ENCODE measurements around the gene PLEK. TPM values are rescaled to one million over a fixed set of nuclear protein-coding genes. Genes with fewer than 3 reads are reported as not detected.
"Not testable (repeated sequence)": the region's sequence is repeated elsewhere in the genome, so short reads cannot be mapped to it uniquely, and the experiment has no call there.

Gene PLEK, protein sequence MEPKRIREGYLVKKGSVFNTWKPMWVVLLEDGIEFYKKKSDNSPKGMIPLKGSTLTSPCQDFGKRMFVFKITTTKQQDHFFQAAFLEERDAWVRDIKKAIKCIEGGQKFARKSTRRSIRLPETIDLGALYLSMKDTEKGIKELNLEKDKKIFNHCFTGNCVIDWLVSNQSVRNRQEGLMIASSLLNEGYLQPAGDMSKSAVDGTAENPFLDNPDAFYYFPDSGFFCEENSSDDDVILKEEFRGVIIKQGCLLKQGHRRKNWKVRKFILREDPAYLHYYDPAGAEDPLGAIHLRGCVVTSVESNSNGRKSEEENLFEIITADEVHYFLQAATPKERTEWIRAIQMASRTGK
- total RNA-seq, result 0.07 and 0.11 TPM in 2 replicates

DNA sequence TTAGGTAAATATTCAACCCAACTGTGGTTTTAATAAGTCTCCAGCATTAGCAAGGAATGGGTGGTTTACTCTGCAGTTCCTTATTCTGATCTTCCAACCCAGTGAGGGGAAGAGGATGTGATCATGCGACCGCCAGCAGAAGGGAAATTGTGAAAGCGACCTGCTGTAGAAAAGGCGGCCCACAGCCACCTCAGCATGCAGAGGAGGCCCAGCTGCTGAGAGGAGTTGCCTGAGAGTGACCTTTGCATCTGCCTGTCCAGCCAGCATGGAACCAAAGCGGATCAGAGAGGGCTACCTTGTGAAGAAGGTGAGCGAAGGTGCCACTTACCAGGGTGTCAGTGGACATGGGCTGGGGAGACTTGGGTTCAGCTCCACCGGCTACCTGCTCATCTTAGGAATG, at the start of gene PLEK:
Gene PLEK, plus strand, starts transcription at position 196 of the 400 bp plus-strand sequence. Its CDS starts 70 bp downstream, at position 266.
- DNase-seq (ENCODE audit: low read depth, low spot score), result no peak

DNA sequence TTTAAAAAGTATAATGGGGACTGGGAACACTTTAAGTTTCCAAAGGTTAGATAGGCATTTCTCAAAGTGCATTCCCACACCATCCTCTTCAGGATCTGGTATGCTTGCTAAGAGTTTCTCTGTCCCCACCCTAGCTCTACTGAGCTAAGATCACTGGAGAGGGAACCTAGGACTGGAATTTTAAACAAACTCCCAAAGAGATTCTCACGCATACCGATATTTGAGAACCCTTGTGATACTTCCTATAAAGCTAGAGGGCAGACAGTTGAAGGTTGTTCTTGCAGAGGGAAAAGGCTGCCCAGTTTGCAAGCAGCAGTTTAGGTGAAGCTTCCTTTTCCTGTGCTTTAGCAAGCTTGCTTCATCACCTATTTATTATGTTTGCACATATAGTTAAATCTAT, 49.0 kb upstream of the PLEK start:
- no peak for DNase-seq (ENCODE audit: low read depth, low spot score)

DNA sequence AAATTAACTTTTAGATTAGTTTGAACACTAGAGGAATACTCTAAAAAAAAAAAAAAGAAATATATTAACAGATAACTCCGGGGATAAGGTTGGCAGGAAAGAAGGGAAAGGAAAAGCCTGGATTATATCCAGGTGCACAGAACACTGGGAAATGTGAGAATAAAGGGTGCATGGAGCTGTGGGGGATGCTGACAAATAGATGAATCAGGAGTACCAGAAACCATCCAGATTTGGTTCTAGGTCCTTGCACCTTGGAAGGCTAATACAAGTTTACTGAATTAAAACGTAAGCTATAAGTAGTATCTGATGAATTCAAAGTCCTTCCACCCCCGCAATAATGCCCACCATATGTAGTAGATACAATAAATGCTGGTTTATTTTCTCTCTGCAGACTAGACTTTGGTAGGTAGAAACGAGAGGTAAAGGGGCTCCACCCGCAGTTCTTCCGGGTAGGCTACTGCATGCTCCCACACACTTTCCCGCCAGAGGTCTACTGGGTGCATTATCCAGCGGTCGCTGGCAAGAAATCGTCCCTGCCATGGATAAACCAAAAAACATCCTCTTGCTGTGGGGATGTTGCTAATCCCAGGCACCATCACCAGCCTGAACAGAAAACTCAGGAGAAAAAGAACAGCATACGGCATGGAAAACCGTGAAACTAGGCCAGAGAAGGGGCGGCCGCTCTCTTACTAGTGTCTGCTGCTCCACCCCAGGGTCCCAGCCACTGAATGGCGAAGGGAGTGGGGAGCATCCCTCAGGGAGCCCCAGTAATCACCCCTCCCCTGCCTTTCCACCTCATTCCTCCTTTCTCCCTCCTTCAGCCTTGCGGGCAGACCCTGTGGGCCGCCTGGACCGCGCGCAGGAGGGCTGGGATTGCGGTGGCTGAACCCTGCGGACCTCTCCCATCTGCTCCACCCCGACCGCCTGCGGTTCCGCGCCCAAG, 46.8 kb upstream of the PLEK start:
- no peak for DNase-seq (ENCODE audit: low read depth, low spot score)

DNA sequence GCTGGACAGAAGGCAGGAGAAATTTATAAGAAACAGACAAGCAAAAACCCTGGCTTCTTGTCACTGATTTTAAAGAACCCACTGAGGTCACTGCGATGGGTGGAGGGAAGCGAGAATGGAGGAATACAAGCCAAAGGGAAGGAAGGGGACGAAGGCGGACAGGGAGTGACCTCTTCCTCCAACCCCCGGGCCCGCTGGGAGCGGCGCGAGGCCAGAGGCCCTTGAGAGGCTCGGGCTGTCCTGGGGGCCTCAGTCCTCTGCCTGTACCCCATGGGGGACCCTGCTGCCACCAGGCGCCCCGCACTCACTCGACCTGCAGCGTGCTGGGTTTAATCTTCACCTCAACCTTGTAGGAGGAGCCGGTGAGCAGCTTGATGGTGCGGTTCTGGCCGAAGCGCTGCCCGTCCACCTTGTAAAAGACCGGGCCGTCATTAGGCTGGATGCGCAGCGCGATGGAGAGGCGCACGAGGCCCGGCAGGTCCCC, 46.1 kb upstream of the PLEK start:
- no peak for DNase-seq (ENCODE audit: low read depth, low spot score)

DNA sequence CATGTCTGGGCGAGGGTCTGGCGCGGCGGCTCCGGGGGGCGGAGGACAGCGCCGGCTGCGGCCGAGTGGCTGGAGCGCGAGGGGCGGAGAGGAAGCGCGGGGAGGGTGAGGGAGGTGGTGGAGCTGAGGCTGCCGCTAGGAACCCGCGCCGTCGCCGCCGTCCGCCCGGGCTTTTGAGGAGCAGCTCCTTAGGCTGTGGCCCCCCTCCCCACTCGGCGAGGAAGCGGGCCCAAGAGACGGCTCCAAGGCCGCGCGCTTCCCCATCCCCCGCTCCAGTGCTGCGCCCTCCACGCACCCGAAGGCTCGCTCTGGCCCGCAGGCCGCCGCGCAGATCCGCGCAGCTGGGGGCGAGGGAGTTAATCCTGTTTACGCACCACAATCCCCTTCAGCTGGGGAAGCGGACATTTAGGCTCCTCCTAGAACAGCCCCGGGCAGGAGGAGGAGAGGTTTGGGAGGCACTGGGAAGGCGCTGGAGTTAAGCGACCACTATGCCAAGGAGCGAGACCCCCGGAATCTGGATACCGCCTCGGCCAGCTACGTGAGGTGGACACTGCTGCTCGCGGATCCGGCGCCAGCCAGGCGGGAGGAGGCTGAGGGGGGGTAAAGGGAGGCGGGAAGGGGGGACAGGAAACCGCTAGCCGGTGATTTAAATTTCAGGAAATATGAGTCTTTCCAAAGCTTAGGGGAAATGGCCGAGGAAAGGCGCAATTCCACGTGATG, 45.5 kb upstream of the PLEK start, which contains the start of gene CNRIP1:
Gene CNRIP1, minus strand, starts transcription at position 552 of the 720 bp plus-strand sequence. Its CDS starts 549 bp downstream, at position 3.
- peak; percentile 78 for DNase-seq (ENCODE audit: low read depth, low spot score)

DNA sequence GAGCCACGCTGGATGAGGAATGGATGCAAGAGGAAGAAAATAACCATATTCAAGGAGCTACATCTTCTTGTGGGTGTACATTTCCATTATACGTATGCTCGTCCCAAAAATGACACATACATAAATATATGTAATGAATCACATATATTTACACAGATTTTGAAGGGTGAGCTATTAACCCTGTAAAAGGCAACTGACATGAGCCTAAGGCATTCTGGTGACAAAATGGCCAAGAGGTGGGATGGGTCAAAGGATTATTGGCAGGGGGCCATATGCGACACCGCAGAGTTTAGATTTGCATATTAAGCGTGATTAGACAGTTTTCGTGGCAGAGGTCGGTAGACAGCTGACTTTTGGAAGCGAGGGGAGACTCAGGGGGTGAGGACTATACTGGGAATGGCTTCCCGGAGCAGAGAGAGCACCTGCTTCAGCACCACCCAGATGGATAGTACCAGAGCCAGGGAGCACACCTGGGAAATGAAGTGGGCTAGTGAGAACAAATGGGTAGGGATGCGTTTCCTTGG, 44.9 kb upstream of the PLEK start:
- DNase-seq (ENCODE audit: low read depth, low spot score), result no peak

DNA sequence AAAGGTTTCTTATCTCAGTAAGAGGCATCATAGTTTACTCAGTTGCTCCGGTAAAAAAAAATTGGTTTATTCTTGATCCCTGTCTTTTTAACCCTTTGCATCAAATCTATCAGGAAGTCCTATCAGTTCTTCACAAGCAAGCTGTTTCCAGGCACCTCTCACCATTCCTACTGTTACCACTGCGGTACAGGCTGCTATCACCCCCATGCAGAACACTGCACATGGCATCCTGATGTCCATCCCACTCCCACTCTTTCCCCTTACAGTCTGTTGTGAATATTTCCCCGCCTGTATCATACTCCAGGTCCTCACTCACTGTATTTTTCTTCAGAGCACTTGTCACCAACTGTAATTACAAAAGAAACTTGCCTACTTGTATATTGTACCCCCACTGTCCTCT, 40.0 kb upstream of the PLEK start:
- no peak for DNase-seq (ENCODE audit: low read depth, low spot score)

DNA sequence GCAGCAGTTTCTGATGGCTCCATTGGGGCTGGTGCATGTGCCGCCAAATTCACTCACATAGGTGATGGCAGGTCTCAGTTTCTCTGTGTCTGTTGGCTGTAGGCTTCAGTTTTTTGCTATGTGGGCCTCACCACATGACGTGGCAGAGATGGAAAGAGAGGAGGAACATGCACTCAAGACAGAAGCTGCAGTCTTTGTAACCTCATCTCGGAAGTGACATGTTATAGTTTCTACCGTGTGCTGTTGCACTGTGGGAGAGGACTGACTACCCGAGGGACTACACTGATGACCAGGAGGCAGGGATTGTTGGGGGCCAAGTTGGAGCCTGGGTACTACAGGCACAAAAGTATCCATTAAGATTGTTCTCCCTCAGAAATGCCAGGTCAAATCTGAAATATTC, 36.2 kb upstream of the PLEK start:
- DNase-seq (ENCODE audit: low read depth, low spot score), result no peak

DNA sequence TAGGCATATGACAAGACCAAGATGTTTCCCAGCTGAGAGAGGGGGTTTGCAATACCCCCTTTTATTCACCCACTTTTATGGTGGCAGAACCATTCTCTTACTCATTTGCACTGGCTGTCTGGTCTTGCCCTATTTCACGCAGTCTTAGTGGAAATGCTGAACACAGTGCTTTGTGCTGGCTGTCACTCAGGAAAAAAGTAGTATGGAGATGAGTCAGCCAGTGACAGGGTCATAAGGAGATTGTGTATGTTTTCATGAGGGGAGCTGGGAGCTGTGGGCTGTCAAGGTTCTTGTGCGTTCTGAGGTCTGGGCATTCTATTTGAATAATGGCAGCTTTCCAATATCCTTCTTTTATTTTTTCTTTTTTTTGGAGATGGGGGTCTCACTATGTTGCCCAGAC, 34.4 kb upstream of the PLEK start:
- DNase-seq (ENCODE audit: low read depth, low spot score), result no peak

DNA sequence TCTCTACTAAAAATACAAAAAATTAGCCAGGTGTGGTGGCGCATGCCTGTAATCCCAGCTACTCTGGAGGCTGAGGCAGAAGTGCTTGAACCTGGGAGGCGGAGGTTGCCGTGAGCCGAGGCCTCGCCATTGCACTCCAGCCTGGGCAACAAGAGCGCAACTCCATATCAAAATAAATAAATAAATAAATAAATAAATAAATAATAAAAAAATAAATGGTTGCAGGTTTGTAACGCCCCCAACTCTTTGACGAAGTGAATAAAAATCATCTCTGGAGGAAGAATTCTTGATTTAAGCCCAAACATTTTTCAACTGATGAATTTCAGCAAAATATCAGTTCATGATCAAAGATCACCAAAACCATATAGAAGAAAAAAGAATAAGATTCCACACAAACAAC, 32.1 kb upstream of the PLEK start:
- DNase-seq (ENCODE audit: low read depth, low spot score), result no peak

DNA sequence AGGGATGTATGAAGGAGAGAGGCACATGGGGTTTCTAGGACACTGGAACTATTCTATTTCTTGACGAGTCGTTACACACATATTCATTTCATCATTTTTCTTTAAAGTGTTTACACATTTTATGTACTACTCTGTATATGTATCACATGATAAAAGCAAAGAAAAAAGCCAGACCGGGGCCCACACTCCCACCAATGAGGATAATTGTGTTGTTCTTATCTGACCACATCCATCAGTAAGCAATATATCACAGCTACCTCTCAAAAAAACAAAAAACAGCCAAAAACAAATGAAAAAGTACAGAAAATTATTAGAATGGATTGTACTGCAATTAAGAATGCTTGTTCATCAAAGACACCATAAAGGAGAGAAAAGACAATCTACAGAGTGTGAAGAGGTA, 31.2 kb upstream of the PLEK start:
- no peak for DNase-seq (ENCODE audit: low read depth, low spot score)

DNA sequence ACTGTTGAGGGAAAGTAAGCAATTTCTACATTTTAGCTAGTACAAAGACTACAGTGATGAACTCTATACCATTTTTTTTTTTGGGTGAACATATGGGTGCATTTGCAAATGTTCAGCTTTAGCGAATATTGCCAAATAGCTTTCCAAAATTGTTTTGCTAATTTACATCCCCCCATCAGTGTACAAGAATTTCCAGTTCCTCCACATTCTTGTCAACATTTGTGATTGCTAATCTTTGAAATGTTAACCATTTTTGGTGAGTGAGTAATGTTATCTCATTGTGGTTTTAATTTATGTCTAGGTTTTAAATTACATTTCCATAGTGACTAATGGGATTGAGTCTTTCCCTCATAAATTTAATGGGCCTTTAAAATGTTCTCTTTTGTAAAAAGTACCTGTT, 28.9 kb upstream of the PLEK start:
- no peak for DNase-seq (ENCODE audit: low read depth, low spot score)

DNA sequence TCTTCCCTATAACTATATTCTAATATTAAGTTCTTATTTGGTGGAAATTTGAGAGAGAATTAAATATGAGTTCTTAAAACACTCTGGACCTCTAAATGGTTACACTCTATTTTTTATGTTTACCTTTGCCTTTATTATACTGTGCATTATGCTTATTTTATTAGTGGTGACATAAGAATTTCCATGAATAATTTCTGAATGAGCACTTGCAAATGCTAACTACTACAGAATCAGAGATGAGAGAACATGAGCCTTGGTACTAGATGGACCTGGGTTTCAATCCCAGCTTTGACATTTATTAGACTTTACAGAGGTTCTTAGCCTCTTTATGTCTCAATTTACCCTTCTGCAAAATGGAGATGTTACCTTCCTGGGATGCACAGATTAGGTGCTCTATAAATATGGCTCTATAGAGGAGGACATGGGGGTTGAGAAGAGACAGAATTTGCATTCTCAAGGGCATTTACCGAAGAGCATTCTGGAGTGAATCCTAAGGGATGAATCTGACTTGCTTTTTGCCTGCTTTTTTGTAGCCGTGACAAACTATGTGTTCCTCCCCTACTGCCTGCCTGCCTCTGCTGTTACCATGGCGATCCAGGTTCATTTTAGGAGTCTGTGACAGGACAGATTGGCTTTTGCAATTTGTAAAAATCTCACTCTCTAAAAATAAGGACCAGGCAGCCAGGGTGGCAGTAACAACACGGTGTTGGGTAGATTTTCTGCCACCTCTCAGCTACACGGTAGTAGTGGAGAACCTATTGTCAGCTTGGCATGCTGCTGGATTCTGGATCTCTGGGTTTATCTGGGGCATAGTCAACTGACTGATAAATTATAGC, 24.6 kb upstream of the PLEK start:
- no peak for DNase-seq (ENCODE audit: low read depth, low spot score)

DNA sequence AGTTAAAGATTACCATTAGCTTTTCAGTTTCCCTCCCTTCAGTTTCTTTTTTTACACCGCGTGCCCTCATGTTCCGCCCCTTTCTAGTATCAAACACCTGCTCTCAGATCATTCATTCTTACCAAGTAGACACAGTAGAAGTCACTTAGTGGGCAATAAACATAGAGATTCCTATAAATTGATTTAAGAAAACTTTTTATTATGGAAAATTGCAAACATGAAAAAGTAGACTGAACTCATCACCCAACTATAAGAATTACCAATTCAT, 24.1 kb upstream of the PLEK start:
- no peak for DNase-seq (ENCODE audit: low read depth, low spot score)

DNA sequence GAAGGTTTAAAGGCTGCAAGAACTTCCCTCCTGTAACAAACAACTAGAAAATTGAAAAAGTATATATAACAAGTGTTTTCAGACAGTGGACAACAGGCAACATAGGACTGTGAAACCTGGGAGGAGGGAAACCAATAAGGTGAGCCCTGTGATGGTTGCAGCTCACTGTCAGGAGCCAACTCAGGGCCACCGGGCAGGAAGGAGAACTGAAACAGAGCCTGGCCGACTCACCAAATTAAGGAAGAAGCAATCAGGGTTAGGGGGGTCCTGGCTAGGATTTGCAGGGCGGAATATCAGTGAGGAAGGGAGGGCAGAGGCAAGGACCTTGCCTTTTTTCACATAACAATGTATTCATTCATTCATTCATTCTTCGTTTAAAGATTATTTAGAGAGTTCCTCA, 23.5 kb upstream of the PLEK start:
- DNase-seq (ENCODE audit: low read depth, low spot score), result no peak

DNA sequence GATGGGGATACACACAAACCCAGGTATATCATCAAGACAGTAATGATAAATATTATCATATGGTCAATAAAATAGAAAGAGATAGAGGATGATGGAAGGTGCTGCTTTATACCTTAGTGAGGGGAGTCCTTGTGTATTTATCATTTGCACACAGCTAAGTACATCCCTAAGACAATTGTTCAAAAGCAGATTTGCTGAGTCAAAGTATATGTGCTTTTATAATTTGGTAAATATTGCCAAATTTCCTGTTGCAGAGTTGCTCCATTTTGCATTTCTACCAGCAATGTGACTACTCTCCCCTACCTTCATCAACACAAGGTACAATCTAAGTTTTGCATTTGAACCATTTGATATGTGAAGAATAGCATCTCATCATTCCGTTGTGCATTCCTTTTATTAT, 22.6 kb upstream of the PLEK start:
- DNase-seq (ENCODE audit: low read depth, low spot score), result no peak

DNA sequence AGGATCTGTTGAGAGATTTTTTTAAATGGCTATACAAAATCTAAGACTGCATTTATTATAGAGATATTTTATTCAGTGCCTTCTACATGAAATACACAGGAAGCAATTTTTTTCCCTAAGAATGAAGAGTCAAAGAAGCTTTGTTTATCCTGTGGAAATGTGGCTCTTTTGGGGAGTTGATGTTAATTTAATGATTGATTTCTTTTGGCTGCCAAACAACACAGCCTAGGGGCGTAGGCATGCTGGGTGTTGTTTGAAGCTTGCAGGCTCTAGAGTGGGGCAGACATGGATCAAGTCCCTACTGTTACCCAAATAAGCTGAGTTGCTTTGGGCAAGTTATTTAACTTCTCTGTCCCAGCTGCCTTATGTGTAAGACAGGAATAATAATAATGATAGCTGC, 21.1 kb upstream of the PLEK start:
- DNase-seq (ENCODE audit: low read depth, low spot score), result no peak

DNA sequence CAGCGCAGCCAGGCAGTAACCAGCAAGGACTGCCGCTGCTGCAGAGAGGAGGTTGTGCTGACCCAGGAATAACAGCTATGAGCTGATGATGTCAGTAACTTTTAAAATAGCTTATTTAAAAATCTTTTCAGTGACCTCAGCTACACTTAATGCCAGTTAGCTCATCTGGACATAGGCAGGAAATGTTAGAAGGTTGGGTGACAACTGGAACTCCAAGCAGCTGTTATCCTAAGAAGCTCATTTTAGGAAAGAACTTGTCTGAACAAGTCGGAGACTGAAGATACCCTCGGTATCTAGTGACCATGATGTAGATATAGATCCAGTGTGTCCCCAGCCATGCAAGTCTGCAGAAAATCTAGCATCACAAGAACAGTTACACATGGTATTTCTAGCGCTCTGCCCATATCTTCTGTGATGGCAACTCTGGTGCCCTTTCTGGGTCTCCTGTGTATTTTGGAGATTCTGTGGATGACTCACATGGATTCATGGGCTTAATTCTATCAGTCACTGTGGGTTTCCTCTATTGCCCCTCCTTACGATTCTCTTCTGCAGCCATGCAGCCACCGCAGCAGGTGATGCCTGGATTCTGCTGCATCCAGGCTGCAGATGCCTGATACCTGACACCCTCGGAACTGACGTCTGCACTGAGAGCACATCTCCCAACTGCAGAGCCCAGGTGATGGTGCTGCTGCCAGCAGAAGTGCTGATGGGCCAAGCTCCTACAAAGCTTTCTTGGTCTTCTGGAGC, 19.8 kb upstream of the PLEK start:
- no peak for DNase-seq (ENCODE audit: low read depth, low spot score)

DNA sequence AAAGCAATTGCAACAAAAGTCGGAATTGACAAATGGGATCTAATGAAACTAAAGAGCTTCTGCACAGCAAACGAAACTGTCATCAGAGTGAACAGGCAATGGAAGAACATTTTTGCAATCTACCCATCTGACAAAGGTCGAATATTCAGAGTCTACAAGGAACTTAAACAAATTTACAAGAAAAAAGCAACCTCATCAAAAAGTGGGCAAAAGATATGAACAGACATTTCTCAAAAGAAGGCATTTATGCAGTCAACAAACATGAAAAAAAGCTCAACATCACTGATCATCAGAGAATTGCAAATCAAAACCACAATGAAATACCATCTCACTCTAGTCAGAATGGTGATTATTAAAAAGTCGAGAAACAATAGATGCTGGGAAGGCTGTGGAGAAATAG, 16.0 kb upstream of the PLEK start:
- DNase-seq (ENCODE audit: low read depth, low spot score), result not testable (repeated sequence)

DNA sequence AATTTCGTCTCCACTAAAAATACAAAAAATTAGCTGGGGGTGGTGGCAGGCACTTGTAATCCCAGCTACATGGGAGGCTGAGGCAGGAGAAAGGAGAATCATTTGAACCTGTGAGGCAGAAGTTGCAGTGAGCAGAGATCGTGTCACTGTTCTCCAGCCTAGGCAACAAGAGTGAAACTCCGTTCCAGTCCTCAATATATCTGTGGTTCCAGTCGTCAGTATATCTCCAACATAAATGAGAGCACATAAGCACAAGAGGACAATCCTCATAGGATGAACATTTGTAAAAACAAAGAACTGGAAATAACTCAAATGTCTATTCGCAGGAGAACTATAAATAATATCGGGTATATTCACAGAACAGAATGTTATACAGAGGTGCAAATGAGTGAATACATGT, 13.1 kb upstream of the PLEK start:
- no peak for DNase-seq (ENCODE audit: low read depth, low spot score)

Data from pulmonary artery endothelial cell (primary cell).